Esophagus squamous epithelium (tissue), 5 donors: ENCODE measurements around the gene DENND1A. TPM values are rescaled to one million over a fixed set of nuclear protein-coding genes. Genes with fewer than 3 reads are reported as not detected.

Experiments
- DNase-seq: peaks from one replicate; lab custom pipeline; 2025; lab: John Stamatoyannopoulos, UW
- H3K27ac ChIP-seq, 4 donors: fragments of 200-600 bp; sonication (generic); one replicate each; pipeline ENCODE4 v1.5.1; 2016 to 2019; ENCODE audit warnings: mild to moderate bottlenecking in 1 of 4
- H3K27me3 ChIP-seq, 4 donors: fragments of 200-600 bp; sonication (generic); 1 replicate in 3 of 4; 2 replicates in 1 of 4; pipeline versions ENCODE4 v1.5.1 to v1.6.0; 2017 to 2021; ENCODE audit warnings: antibody characterized with exemption in 1 of 4
- H3K36me3 ChIP-seq, 3 donors: fragments of 200-600 bp; sonication (generic); one replicate each; pipeline ENCODE4 v1.5.1; 2016 to 2019
- H3K4me1 ChIP-seq, 3 donors: fragments of 200-600 bp; sonication (generic); one replicate each; pipeline ENCODE4 v1.5.1; 2017 to 2019
- H3K4me3 ChIP-seq, 4 donors: fragments of 200-600 bp; sonication (generic); 1 replicate in 3 of 4; 2 replicates in 1 of 4; pipeline ENCODE4 v1.5.1; 2016 to 2019; ENCODE audit warnings: mild to moderate bottlenecking in 2 of 4, moderate library complexity in 1 of 4
- H3K9me3 ChIP-seq, 3 donors: fragments of 200-600 bp; sonication (generic); one replicate each; pipeline ENCODE4 v1.5.1; 2016 to 2019
- CTCF ChIP-seq, 6 experiments: fragments of 450-650 bp in 4 of 6; fragments of 200-600 bp in 2 of 6; sonication (generic) in 2 of 6; IDR thresholded peaks; one replicate each; pipeline ENCODE4 v1.5.1; 2016 to 2019; ENCODE audit warnings: antibody characterized with exemption in 6 of 6, mild to moderate bottlenecking in 4 of 6, moderate library complexity in 4 of 6
- POLR2A ChIP-seq, 4 donors: fragments of 450-650 bp; IDR thresholded peaks; one replicate each; pipeline ENCODE4 v1.6.1; 2017; ENCODE audit warnings: antibody characterized with exemption in 4 of 4, mild to moderate bottlenecking in 4 of 4, moderate library complexity in 3 of 4
- WGBS, 2 donors: methylation state at CpG; one replicate each; pipeline ENCODE4 v1.1.5; 2018; 5-methylcytosine and 5-hydroxymethylcytosine counted together
- intact Hi-C: fragments of 100-400 bp; cut with DNase I; formaldehyde crosslinking; loops from one replicate; pipeline ENCODE4 v1.15.0; 2022
- total RNA-seq, 4 donors: library from RNA; depleted of rRNA; stranded (reverse); fragments of >200 nt; gene quantifications; one replicate each; pipeline ENCODE4 v1.1.0, GENCODE V29; 2016
- donor health status: DM: yes; HTN: yes; CAD: no.

DENND1A gene
- total RNA-seq, 4 donors from 2014 or later: 5.3 to 16.0 (median 12.9) TPM

- H3K27ac ChIP-seq: no peak overlapping the region
- TF ChIP-seq POLR2A (IDR thresholded peaks at IDR 0.05) (no peak), CTCF (IDR thresholded peaks at IDR 0.05) (no peak)
- intact Hi-C loops: no loop called here
- no peaks in the 10 kb centered on the region for H3K27me3 ChIP-seq
- no peak for DNase-seq
- H3K4me1 ChIP-seq: no peaks in the 10 kb centered on the region
- no peak overlapping the region for H3K4me3 ChIP-seq
- no peaks in the 10 kb centered on the region for H3K9me3 ChIP-seq
- no peaks in the 10 kb centered on the region for H3K36me3 ChIP-seq
- WGBS, 2 donors: 54 to 79% methylated on average over 2 to 3 of the region's 3 CpGs
These were observed 325.1 kb downstream of the DENND1A start for GRCh38 chr9:123604861-123605260.

- H3K27ac ChIP-seq: no peak overlapping the region
- no peak for DNase-seq
- H3K9me3 ChIP-seq: no peaks in the 10 kb centered on the region
- no peaks in the 10 kb centered on the region for H3K27me3 ChIP-seq
- H3K4me1 ChIP-seq: no peaks in the 10 kb centered on the region
- no peaks in the 10 kb centered on the region for H3K36me3 ChIP-seq
- TF ChIP-seq CTCF (IDR thresholded peaks at IDR 0.05) (no peak), POLR2A (IDR thresholded peaks at IDR 0.05) (no peak)
- 86 to 100% methylated on average over 1 to 2 of the region's 2 CpGs for WGBS, 2 donors
- intact Hi-C loops: no loop called here
- no peak overlapping the region for H3K4me3 ChIP-seq
These were observed 328.1 kb downstream of the DENND1A start for GRCh38 chr9:123601828-123602227.

GRCh38 chr9:123599781-123600180 lies 330.1 kb downstream of the DENND1A start:
- WGBS, 2 donors: 88 to 99% methylated on average over 6 to 7 of the region's 7 CpGs
- TF ChIP-seq POLR2A (IDR thresholded peaks at IDR 0.05) (no peak), CTCF (IDR thresholded peaks at IDR 0.05) (no peak)

GRCh38 chr9:123597876-123598556 lies 331.9 kb downstream of the DENND1A start:
- no peak for DNase-seq
- H3K27ac ChIP-seq: no peak overlapping the region
- no peaks in the 10 kb centered on the region for H3K4me1 ChIP-seq
- intact Hi-C loops: no loop called here
- 78 to 83% methylated on average over 8 of the region's 8 CpGs for WGBS, 2 donors
- H3K9me3 ChIP-seq: no peaks in the 10 kb centered on the region
- H3K27me3 ChIP-seq: no peaks in the 10 kb centered on the region
- no peak overlapping the region for H3K4me3 ChIP-seq
- no peaks in the 10 kb centered on the region for H3K36me3 ChIP-seq
- TF ChIP-seq CTCF (IDR thresholded peaks at IDR 0.05): no peak
- TF ChIP-seq POLR2A (IDR thresholded peaks at IDR 0.05): no peak

More at GRCh38 chr9:123599781-123600180, 330.1 kb downstream of the DENND1A start:
- Histone ChIP-seq H3K9me3 (no peaks in the 10 kb centered on the region), H3K4me1 (no peaks in the 10 kb centered on the region), H3K4me3 (no peak overlapping the region), H3K27me3 (no peaks in the 10 kb centered on the region), H3K27ac (no peak overlapping the region), H3K36me3 (no peaks in the 10 kb centered on the region)
- DNase-seq: no peak
- intact Hi-C loops: no loop called here

- Histone ChIP-seq H3K4me3 (no peak overlapping the region), H3K9me3 (no peaks in the 10 kb centered on the region), H3K27me3 (no peaks in the 10 kb centered on the region), H3K36me3 (no peaks in the 10 kb centered on the region), H3K4me1 (no peaks in the 10 kb centered on the region), H3K27ac (no peak overlapping the region)
- DNase-seq: no peak
- intact Hi-C loops: no loop called here
- WGBS, 2 donors: 94 to 95% methylated on average over 4 of the region's 4 CpGs
- TF ChIP-seq POLR2A (IDR thresholded peaks at IDR 0.05) (no peak), CTCF (IDR thresholded peaks at IDR 0.05) (no peak)
These were observed 332.9 kb downstream of the DENND1A start for GRCh38 chr9:123597048-123597447.
